NCI-H1092 (cell line): ENCODE results near the gene TTC28.
"Not testable (repeated sequence)": the region's sequence is repeated elsewhere in the genome, so short reads cannot be mapped to it uniquely, and the experiment has no call there.

Experiments
- DNase-seq: peaks from one replicate; lab custom pipeline; 2025; lab: John Stamatoyannopoulos, UW

Gene TTC28

DNA sequence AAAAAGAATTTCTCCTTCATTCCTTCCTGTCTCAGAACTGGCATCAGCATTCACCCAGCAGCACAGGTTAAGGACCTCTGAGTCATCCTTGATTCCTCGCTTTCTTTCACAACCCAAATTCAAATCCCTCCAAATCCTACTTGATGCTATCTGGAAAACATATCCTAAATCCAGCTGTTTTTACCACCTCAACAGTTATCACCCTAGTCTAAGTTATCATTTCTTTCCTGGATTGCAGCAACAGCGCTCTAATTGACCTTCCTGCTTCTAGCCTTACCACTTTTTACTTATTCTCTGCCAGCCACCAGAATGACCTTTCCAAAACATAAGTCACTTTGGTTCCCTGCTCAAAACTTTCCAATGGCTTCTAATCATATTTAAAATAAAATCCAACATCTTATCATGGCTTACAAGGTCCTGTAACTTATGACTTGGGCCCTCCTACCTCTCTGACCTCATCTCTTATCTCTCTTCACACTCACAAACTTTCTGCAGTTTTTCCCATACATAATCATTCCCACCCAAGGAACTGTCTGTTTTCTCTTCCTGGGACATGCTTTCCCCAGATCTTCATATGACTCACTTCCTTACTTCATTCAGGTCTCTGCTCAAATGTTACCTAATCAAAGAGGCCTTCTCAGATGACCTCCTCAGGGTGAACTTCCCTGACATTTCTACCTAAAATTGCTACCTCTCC is 119.4 kb downstream of the TTC28 start:
- DNase-seq, result no peak

DNA sequence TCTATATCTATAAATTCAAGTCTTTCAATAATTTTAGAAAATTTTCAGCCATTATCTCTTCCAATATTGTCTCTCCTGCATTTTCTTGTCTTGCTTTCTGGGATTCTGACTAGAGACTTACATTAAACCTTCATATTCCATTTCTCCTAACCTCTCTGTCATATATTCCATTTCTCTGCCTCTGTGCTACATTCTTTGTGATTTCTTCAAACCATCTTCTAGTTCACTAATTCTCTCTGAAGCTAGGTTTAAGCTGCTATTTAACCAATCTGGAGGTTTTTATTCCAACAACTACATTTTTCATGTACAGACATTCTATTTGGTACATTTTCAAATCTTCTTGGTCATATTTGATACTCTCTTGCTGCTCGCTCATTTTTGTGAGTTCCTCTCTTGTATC is 122.5 kb downstream of the TTC28 start:
- no peak for DNase-seq

DNA sequence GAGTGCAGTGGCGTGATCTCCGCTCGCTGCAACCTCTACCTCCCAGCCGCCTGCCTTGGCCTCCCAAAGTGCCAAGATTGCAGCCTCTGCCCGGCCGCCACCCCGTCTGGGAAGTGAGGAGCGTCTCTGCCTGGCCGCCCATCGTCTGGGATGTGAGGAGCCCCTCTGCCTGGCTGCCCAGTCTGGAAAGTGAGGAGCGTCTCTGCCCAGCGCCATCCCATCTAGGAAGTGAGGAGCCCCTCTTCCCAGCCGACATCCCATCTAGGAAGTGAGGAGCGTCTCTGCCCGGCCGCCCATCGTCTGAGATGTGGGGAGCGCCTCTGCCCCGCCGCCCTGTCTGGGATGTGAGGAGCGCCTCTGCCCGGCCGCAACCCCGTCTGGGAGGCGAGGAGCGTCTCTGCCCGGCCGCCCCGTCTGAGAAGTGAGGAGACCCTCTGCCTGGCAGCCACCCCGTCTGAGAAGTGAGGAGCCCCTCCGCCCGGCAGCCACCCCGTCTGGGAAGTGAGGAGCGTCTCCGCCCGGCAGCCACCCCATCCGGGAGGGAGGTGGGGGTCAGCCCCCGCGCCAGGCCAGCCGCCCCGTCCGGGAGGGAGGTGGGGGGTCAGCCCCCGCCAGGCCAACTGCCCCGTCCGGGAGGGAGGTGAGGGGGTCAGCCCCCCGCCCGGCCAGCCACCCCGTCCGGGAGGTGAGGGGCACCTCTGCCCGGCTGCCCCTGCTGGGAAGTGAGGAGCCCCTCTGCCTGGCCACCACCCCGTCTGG is 126.4 kb downstream of the TTC28 start:
- DNase-seq, result not testable (repeated sequence)

DNA sequence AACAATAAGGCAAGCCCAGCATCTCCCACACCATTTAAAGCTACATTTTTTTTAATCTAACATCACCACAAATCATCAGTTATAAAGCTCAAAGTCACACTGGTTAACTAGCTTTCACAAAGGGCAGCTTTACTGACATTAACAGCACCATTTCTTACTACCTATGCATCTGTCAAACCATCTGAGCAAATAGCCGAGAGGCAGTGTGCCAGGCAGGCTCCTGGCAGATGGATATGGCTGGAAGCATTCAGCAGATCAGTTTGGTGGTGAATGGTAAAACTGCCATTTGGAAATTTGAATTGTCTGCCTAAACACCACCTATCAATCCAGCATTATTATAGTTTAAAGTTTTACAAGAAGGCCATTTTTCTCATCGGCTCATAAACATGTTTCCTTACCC is 131.2 kb downstream of the TTC28 start:
- DNase-seq, result peak; percentile 4

DNA sequence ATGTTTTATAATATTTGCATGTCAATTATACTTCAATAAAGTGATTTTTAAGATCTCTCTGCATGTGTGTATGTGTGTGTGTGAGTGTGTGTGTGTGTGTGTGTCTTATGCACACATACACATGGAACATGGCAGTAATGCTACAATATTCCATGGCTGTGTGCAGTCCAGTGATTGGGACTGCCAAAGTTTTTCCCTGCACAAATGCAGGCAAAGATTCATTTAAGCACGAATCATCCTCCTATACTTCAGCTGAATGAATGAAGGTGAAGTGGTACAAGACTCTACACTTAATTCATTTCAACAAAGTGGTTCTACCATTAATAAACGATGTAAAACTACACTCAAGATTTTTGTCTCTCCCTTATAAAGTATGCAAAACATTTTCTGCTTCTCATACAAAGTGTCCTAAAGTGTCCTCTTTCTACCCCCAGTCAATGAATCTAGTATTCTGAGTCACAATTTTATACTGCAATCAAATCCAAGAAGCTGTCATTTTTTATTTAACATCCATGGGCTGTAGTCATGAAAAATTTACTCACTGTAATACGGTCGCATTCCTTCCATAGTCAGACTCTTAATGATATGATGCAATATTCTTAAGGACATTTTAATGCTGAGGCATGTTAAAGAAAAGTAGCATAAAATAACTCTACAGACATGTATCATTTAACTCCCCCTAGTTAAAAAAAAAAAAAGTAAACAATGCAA is 132.4 kb downstream of the TTC28 start:
- no peak for DNase-seq

DNA sequence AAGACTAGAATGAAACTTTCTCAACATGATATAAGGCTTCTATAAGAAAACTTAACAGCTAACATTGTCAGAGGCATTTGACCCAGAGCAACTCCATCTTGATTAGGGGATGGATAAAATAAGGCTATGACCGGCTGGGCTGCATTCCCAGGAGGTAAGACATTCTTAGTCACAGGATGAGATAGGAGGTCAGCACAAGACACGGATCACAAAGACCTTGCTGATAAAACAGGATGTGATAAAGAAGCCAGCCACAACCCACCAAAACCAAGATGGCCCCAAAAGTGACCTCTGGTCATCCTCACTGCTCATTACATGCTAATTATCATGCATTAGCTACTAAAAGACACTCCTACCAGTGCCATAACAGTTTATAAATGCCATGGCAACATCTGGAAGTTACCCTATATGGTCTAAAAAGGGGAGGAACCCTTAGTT is 135.2 kb downstream of the TTC28 start:
- no peak for DNase-seq

DNA sequence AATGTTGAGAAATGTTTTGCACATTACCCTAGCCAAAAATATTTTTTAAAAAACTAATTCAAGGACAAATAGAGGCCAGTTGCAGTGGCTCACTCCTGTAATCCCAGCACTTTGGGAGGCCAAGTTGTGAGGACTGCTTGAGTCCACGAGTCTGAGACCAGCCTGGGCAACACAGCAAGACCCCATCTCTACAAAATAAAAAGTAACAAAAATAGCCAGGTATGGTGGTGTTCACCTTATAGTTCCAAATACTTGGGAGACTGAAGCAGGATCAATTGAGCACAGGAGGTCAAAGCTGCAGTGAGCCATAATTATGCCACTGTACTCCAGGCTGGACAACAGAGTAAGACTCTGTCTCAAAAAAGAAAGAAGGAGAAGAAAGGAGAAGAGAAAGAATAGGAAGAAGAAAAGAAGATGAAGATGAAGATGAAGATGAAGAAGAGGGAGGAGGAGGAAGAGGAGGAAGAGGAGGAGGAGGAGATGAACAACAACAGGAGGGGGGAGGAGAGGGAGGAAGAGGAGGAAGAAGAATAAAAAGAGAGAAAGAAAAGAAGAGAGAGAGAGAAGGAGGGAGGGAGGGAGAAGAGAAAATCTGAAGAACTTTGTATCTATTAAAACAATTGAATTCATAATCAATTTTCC is 136.5 kb downstream of the TTC28 start:
- DNase-seq, result no peak

DNA sequence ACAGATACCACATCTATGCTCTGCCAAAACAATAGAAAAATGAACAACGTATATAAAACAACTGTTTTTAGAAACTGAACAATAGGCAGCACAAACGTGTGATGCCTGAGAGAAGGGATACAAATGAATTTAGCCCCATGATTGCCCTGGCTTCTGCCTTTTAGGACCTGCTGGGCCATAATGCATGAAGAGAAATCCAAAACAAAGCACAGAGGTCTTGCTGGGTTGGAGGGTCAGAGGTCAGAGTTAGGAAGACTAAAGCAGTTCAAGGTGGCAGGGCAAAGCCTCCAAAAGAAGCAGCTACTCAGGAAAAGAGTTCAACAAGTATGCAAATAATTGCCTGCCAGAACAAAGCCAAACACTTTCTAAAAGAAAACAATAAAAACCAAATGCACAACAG is 138.5 kb downstream of the TTC28 start:
- DNase-seq, result no peak

DNA sequence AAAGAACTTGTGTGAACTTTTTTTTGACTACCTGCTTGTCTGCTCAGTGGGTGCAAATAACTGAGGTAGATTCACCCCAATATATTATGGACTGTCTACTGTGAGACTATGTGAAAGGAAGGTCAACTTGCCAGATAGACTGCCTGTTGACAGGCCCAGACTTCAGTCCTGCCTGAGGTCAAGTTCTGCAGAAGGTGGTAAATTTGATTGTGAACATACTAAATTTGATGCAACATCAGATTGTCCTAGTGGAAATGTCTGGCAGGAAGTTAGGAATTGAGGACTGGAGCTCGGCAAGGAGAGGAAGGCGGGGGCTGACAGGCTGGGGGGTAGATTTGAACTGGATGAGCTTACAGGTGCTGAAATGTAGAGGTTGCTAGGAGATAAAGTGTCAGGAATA is 140.7 kb downstream of the TTC28 start:
- no peak for DNase-seq

DNA sequence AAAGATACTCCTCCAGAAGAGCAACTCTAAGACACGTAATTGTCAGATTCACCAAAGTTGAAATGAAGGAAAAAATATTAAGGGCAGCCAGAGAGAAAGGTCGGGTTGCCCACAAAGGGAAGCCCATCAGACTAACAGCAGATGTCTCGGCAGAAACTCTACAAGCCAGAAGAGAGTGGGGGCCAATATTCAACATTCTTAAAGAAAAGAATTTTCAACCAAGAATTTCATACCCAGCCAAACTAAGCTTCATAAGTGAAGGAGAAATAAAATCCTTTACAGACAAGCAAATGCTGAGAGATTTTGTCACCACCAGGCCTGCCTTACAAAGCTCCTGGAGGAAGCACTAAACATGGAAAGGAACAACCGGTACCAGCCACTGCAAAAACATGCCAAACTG is 149.1 kb downstream of the TTC28 start:
- not testable (repeated sequence) for DNase-seq

DNA sequence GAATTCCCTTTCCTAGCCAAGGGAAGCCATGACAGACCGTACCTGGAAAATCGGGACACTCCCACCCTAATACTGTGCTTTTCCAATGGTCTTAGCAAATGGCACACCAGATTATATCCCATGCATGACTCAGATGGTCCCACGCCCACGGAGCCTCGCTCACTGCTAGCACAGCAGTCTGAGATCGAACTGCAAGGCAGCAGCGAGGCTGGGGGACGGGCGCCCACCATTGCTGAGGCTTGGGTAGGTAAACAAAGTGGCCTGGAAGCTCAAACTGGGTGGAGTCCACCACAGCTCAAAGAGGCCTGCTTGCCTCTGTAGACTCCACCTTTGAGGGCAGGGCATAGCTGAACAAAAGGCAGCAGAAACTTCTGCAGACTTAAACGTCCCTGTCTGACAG is 150.5 kb downstream of the TTC28 start:
- not testable (repeated sequence) for DNase-seq

DNA sequence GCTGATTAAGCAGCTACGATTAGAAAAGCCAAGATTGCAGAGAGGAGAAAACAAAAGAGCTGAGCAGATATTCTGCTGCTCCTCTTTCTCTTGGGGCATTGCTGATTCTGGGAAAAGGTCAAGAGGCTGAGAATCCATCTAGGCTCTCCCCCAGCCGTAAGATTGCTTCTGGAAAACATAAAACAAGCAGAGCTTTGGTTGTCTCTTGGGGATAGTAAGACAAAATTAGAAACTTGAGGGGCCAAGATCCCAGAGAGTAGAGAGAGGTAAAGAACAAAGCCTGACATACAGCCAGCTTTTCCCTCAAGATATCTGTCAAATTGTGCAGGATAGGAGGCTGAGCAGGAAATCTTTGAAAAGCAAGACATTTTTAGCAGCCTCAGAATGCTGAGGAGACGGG is 158.2 kb downstream of the TTC28 start:
- no peak for DNase-seq

DNA sequence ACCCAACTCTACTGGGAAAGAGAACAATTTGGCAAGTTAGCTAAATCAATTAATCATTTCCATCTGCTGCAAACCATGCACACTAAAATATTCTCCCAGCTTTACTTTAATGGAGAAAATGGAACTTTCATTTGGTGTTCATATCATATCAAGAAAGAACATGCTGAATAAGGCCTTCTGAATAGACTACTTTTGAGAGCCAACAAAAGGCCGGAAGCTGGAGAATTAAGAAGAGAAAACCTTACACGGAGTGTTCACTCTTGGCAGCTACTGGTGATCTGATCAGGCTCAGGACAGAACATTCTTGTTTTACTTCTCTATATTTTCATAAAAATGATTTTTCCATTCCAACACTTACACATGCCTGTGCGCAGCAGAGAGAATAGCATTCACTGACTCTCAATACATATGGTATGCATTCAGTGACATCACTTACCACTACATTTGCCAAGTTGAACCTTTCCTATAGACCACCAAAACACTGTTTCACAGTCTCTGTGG is 165.3 kb downstream of the TTC28 start:
- no peak for DNase-seq

DNA sequence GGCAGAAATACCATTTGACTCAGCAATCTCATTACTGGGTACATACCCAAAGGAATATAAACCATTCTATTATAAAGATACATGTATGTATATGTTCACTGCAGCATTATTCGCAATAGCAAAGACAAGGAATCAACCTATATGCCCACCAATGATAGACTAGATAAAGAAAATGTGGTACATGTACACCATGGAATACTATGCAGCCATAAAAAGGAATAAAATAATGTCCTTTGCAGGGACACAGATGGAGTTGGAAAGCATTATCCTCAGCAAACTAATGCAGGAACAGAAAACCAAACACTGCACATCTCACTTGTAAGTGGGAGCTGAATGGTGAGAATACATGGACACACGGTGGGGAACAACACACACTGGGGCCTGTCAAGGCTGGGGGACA is 167.3 kb downstream of the TTC28 start:
- DNase-seq, result not testable (repeated sequence)

DNA sequence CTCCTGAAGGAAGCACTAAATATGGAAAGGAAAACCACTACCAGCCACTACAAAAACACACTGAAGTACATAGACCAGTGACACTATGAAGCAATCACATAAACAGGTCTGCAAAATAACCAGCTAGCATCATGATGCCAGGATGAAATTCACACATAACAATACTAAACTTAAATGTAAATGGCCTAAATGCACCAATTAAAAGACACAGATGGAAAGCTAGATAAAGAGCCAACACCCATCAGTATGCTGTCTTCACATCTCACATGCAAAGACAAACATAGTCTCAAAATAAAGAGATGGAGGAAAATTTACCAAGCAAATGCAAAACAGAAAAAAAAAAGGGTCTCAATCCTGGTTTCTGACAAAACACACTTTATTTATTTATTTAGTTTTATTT is 171.7 kb downstream of the TTC28 start:
- no peak for DNase-seq

DNA sequence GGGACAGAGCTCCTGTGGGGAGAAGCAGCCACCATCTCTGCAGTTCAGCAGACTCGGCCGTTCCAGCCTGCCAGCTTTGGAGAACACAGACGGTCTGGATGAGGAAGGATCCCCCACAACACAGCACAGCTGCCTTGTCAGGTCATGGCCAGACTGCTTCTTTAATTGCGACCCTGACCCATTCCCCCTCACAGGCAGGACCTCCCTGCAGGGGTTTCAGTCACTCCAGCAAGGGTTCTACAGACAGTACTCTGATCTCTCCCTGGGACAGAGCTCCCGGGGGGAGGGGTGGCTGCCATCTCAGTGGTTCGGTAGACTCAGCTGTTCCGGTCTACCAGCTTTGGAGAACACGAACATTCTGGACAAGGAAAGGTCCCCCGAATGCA is 173.5 kb downstream of the TTC28 start:
- DNase-seq, result no peak

DNA sequence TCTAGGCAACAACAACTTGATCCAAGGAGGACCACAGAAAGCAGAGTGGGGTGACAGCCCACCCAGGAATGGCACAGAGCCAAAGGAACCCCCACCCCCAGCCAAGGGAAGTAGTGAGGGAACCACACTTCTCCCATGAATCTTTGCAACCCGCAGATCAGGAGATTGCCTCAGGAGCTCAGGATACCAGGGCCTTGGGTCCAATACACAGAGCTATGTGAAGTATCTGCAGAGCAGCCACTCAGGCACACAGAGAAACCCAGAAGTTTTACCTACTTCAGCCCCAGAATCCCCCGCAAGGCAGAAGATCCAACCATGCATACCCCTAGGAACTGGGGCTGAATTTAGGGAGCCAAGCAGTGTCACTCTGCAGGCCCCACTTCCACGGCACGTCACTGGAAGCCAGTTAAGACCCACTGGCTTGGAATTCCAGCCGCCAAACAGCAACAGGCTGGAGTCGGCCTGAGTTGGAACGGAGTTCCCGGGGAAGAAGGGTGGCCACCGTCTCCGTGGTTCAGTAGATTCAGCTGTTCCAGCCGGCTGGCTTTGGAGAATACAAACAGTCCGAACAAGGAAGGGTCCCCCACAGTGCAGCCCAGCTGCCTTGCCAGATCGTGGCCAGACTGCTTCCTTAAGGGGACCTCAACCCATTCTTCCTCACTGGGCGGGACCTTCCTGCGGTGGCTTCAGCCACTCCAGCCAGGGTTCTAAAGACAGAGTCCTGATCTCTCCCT is 174.1 kb downstream of the TTC28 start:
- DNase-seq, result no peak

DNA sequence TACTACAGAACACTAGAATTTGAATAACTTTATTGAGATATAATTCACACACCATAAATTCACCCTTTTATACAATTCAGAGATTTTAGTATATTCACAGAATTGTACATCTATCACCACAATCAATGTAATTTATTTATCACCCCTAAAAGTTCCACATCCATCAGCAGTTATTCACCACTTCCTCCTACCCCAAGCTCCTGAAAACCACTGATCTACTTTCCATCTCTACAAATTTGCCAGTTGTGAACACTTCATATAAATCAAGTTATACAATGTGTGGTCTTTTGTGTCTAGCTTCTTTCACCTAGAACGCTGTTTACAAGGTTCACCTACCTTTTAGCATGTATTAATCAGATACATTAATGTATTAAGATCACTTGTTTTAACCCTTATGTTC is 179.6 kb downstream of the TTC28 start:
- DNase-seq, result no peak

DNA sequence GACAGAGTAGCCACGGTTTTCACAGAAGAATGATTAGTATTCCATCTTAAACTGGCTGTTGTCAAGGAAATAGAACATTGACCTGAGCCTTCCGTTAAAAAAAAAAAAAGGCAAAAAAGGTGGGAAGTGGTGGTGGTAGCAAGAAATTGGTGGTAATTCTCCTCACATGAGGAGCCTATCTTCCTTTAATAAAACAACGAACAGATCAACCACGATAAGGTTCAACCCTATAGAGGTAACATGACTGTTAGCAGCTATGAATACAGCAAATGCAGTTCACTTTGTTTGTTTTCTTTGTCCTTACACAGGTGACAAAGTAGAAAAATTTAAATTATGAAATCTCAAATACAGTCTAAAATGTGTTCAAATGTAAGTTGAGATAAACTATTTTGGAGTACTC is 181.6 kb downstream of the TTC28 start:
- DNase-seq, result no peak

DNA sequence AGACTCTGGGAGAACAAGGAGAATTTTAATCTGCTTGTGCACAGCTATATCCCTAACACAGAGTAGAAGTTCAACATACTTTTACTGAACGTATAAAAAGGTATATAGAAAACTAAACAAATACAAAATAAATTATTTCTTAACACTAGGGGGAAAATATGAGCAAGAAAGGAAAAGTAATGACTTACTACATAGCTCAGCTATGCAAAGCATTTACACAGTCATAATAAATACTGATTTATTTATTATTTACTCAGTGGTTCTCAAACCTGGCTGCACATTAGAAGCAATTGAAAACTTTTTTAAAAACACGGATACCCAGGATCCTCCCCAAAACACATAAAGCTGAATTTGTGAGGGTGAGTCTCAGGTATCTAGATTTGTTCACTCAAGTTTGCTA is 182.5 kb downstream of the TTC28 start:
- no peak for DNase-seq

DNA sequence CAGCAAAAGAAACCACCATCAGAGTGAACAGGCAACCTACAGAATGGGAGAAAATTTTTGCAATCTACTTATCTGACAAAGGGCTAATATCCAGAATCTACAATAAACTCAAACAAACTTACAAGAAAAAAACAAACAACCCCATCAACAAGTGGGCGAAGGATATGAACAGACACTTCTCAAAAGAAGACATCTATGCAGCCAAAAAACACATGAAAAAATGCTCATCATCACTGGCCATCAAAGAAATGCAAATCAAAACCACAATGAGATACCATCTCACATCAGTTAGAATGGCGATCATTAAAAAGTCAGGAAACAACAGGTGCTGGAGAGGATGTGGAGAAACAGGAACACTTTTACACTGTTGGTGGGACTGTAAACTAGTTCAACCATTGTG is 188.4 kb downstream of the TTC28 start:
- not testable (repeated sequence) for DNase-seq

DNA sequence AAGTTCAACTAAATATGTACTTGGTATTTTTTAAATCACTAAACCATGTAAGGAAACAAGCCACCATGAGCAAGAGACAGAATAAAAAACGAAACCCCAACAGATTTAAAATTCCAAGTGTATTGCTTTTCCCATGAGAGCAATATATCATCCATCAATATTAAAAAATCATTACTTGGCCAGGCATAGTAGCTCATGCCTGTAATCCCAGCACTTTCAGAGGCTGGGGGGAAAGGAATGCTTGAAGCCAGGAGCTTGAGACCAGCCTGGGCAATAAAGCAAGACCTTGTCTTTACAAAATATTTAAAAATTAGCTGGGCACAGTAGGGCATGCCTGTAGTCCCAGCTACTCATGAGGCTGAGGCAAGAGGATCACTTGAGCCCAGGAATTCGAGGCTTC is 190.8 kb downstream of the TTC28 start:
- DNase-seq, result no peak
